ENCODE results near the gene LCE1B. TPM values are rescaled to one million over a fixed set of nuclear protein-coding genes. Genes with fewer than 3 reads are reported as not detected.

Gene LCE1B
- total RNA-seq, 4 donors from 2014 or later = not detected

- H3K4me3 ChIP-seq = no peak overlapping the region
- DNase-seq (ENCODE audit: low spot score in 2 of 2) = no peak
- TF ChIP-seq POLR2A (IDR thresholded peaks at IDR 0.05) (no peak), EP300 (IDR thresholded peaks at IDR 0.05) (no peak), CTCF (IDR thresholded peaks at IDR 0.05) (no peak)
- H3K36me3 ChIP-seq = no peaks in the 10 kb centered on the region
- WGBS, 2 donors = 56 to 58% methylated on average over 4 of the region's 4 CpGs
- no peaks in the 10 kb centered on the region for H3K4me1 ChIP-seq
- H3K27me3 ChIP-seq = no peaks in the 10 kb centered on the region
- peaks cover 0 to 13% (median 0%) of the 10 kb centered on the region in 4 donors for H3K9me3 ChIP-seq
- H3K27ac ChIP-seq = no peak overlapping the region
These were observed 34.1 kb upstream of the LCE1B start for GRCh38 chr1:152777510-152778137.

- Histone ChIP-seq H3K4me3 (no peak overlapping the region), H3K4me1 (no peaks in the 10 kb centered on the region), H3K27ac (no peak overlapping the region), H3K9me3 (no peaks in the 10 kb centered on the region), H3K36me3 (no peaks in the 10 kb centered on the region), H3K27me3 (no peaks in the 10 kb centered on the region)
- no peak for TF ChIP-seq POLR2A (IDR thresholded peaks at IDR 0.05)
- TF ChIP-seq EP300 (IDR thresholded peaks at IDR 0.05) = no peak
- WGBS, 2 donors = 60 to 67% methylated on average over 2 of the region's 2 CpGs
- DNase-seq (ENCODE audit: low spot score in 2 of 2) = no peak
These were observed 28.7 kb upstream of the LCE1B start for GRCh38 chr1:152783095-152783494.

- no peaks in the 10 kb centered on the region for H3K9me3 ChIP-seq
- DNase-seq (ENCODE audit: low spot score in 2 of 2) = no peak
- no peaks in the 10 kb centered on the region for H3K36me3 ChIP-seq
- TF ChIP-seq CTCF (IDR thresholded peaks at IDR 0.05) = no peak
- no peak for TF ChIP-seq POLR2A (IDR thresholded peaks at IDR 0.05)
- TF ChIP-seq EP300 (IDR thresholded peaks at IDR 0.05) = no peak
- no peak within 1 kb of the TSS for H3K4me3 ChIP-seq
- H3K4me1 ChIP-seq = no peaks in the 10 kb centered on the region
- 39 to 48% methylated on average over 2 of the region's 2 CpGs for WGBS, 2 donors
- H3K27ac ChIP-seq = no peak within 1 kb of the TSS
- H3K27me3 ChIP-seq = no peaks in the 10 kb centered on the region
These were observed 25.7 kb upstream of the LCE1B start, which contains the start of gene LCE1E for GRCh38 chr1:152786077-152786476. Gene LCE1E, plus strand, starts transcription at chr1:152786257. Its CDS starts 1,043 bp downstream, at chr1:152787300.

GRCh38 chr1:152795686-152796085 is 16.1 kb upstream of the LCE1B start:
- DNase-seq (ENCODE audit: low spot score in 2 of 2) = no peak
- TF ChIP-seq EP300 (IDR thresholded peaks at IDR 0.05) (no peak), POLR2A (IDR thresholded peaks at IDR 0.05) (no peak), CTCF (IDR thresholded peaks at IDR 0.05) (no peak)
- Histone ChIP-seq H3K9me3 (no peaks in the 10 kb centered on the region), H3K4me1 (no peaks in the 10 kb centered on the region), H3K36me3 (no peaks in the 10 kb centered on the region), H3K4me3 (no peak overlapping the region), H3K27me3 (no peaks in the 10 kb centered on the region), H3K27ac (no peak overlapping the region)
- 34 to 38% methylated on average over 4 of the region's 4 CpGs for WGBS, 2 donors

GRCh38 chr1:152796421-152796820 is 15.3 kb upstream of the LCE1B start, which contains the start of gene LCE1D:
Gene LCE1D, plus strand, starts transcription at chr1:152796721. Its CDS starts 1,074 bp downstream, at chr1:152797795.
- no peaks in the 10 kb centered on the region for H3K36me3 ChIP-seq
- H3K4me3 ChIP-seq = no peak within 1 kb of the TSS
- WGBS, 2 donors = 40 to 54% methylated on average over 3 of the region's 3 CpGs
- no peaks in the 10 kb centered on the region for H3K9me3 ChIP-seq
- H3K27me3 ChIP-seq = no peaks in the 10 kb centered on the region
- DNase-seq (ENCODE audit: low spot score in 2 of 2) = no peak
- no peak within 1 kb of the TSS for H3K27ac ChIP-seq
- TF ChIP-seq EP300 (IDR thresholded peaks at IDR 0.05) (no peak), CTCF (IDR thresholded peaks at IDR 0.05) (no peak), POLR2A (IDR thresholded peaks at IDR 0.05) (no peak)
- H3K4me1 ChIP-seq = no peaks in the 10 kb centered on the region
